ENCODE data around the gene PADI1.

Gene PADI1

GRCh38 chr1:17251246-17251645 is 46.3 kb downstream of the PADI1 start:
- no peak overlapping the region for H3K4me3 ChIP-seq (replicated peaks; ENCODE audit: insufficient read depth, low read length)
- TF ChIP-seq GABPA (IDR thresholded peaks at IDR 0.05; ENCODE audit: low read depth) (no peak), SPI1 (IDR thresholded peaks at IDR 0.05; ENCODE audit: borderline replicate concordance, low read depth) (no peak), CTCF (IDR thresholded peaks at IDR 0.05; ENCODE audit: insufficient read depth, low read length) (no peak), POLR2AphosphoS5 (IDR thresholded peaks at IDR 0.05; ENCODE audit: low read depth) (no peak)
- H3K27ac ChIP-seq (replicated peaks): no peak overlapping the region
- no peaks in the 10 kb centered on the region for H3K27me3 ChIP-seq (ENCODE audit: insufficient read depth, poor library complexity, severe bottlenecking)
- DNase-seq (ENCODE audit: low read depth in 1 of 2, low spot score in 1 of 2): no peak

GRCh38 chr1:17251701-17252376 is 46.9 kb downstream of the PADI1 start:
- DNase-seq (ENCODE audit: low read depth in 1 of 2, low spot score in 1 of 2): no peak
- TF ChIP-seq REST (IDR thresholded peaks at IDR 0.05; ENCODE audit: insufficient replicate concordance, low read depth) (no peak), CTCF (IDR thresholded peaks at IDR 0.05; ENCODE audit: insufficient read depth, low read length) (no peak), GABPA (IDR thresholded peaks at IDR 0.05; ENCODE audit: low read depth) (no peak), POLR2AphosphoS5 (IDR thresholded peaks at IDR 0.05; ENCODE audit: low read depth) (no peak), SPI1 (IDR thresholded peaks at IDR 0.05; ENCODE audit: borderline replicate concordance, low read depth) (no peak)
- Histone ChIP-seq H3K27ac (replicated peaks) (no peak overlapping the region), H3K4me3 (replicated peaks; ENCODE audit: insufficient read depth, low read length) (no peak overlapping the region), H3K27me3 (ENCODE audit: insufficient read depth, poor library complexity, severe bottlenecking) (no peaks in the 10 kb centered on the region)

GRCh38 chr1:17255336-17255735 is 50.4 kb downstream of the PADI1 start:
- TF ChIP-seq POLR2AphosphoS5 (IDR thresholded peaks at IDR 0.05; ENCODE audit: low read depth) (no peak), CTCF (IDR thresholded peaks at IDR 0.05; ENCODE audit: insufficient read depth, low read length) (no peak)
- no peak for DNase-seq (ENCODE audit: low read depth in 1 of 2, low spot score in 1 of 2)
- H3K27ac ChIP-seq (replicated peaks): no peak overlapping the region
- H3K27me3 ChIP-seq (ENCODE audit: insufficient read depth, poor library complexity, severe bottlenecking): no peaks in the 10 kb centered on the region
- H3K4me3 ChIP-seq (replicated peaks; ENCODE audit: insufficient read depth, low read length): no peak overlapping the region

GRCh38 chr1:17258116-17258757 is 53.3 kb downstream of the PADI1 start:
- Histone ChIP-seq H3K4me3 (replicated peaks; ENCODE audit: insufficient read depth, low read length) (no peak overlapping the region), H3K27ac (replicated peaks) (no peak overlapping the region), H3K27me3 (ENCODE audit: insufficient read depth, poor library complexity, severe bottlenecking) (no peaks in the 10 kb centered on the region)
- TF ChIP-seq POLR2AphosphoS5 (IDR thresholded peaks at IDR 0.05; ENCODE audit: low read depth) (no peak), SPI1 (IDR thresholded peaks at IDR 0.05; ENCODE audit: borderline replicate concordance, low read depth) (no peak), GABPA (IDR thresholded peaks at IDR 0.05; ENCODE audit: low read depth) (no peak)
- DNase-seq (ENCODE audit: low read depth in 1 of 2, low spot score in 1 of 2): no peak

GRCh38 chr1:17258758-17259130 is 53.8 kb downstream of the PADI1 start:
- no peak overlapping the region for H3K4me3 ChIP-seq (replicated peaks; ENCODE audit: insufficient read depth, low read length)
- H3K27me3 ChIP-seq (ENCODE audit: insufficient read depth, poor library complexity, severe bottlenecking): no peaks in the 10 kb centered on the region
- TF ChIP-seq POLR2AphosphoS5 (IDR thresholded peaks at IDR 0.05; ENCODE audit: low read depth) (no peak), CTCF (IDR thresholded peaks at IDR 0.05; ENCODE audit: insufficient read depth, low read length) (no peak), GABPA (IDR thresholded peaks at IDR 0.05; ENCODE audit: low read depth) (no peak), SPI1 (IDR thresholded peaks at IDR 0.05; ENCODE audit: borderline replicate concordance, low read depth) (no peak), REST (IDR thresholded peaks at IDR 0.05; ENCODE audit: insufficient replicate concordance, low read depth) (no peak)
- DNase-seq (ENCODE audit: low read depth in 1 of 2, low spot score in 1 of 2): no peak
- H3K27ac ChIP-seq (replicated peaks): no peak overlapping the region

Measured in HL-60 (cell line).